K562 (cell line): Measurements from ENCODE around the gene CORIN. TPM values are rescaled to one million over a fixed set of nuclear protein-coding genes. Genes with fewer than 3 reads are reported as not detected.

Experiments
- ATAC-seq: fragments of 200-7000 bp; cut with Tn5 transposase; 3 replicates; pipeline ENCODE4 v1.9.1; 2020; ENCODE audit warnings: moderate library complexity
- BruUV-seq: library from RNA; stranded (reverse); fragments of 400-500 nt; replicated peaks from 2 replicates; lab custom pipeline; 2021; lab: Mats Ljungman, UMichigan
- CTCF ChIA-PET: fragments of 300-600 bp; formaldehyde crosslinking; extraction: SDS; loops from one replicate; lab custom pipeline; 2021; ENCODE audit warnings: low intra/inter-chr PET ratio; lab: Yijun Ruan, JAX
- POLR2A ChIA-PET: fragments of 300-600, 350-650 bp; sonication (Branson Sonifier 250); formaldehyde crosslinking; extraction: SDS; loops from one replicate; lab custom pipeline; 2021; ENCODE audit warnings: antibody characterized with exemption, inconsistent platforms; lab: Yijun Ruan, JAX
- DNase-seq, 4 experiments: peaks; one replicate each; pipeline versions ENCODE4 v3.0.0 to v3.0.0-alpha.2; 2011 to 2018; ENCODE audit warnings: low spot score in 3 of 4, mixed read lengths in 3 of 4; ENCODE audit errors: extremely low read depth in 1 of 4
- FAIRE-seq: peaks from 2 replicates; lab custom pipeline; 2011; peaks lifted over from hg19 to GRCh38; lab: Jason Lieb, UNC
- H2AFZ ChIP-seq: 2 replicates; pipeline ENCODE4 v1.6.0; 2011; ENCODE audit warnings: low read depth, low read length, control low read depth, inconsistent platforms
- H3K27ac ChIP-seq: fragments of 200-600 bp; 3 replicates; pipeline ENCODE4 v1.8.0; 2011; ENCODE audit warnings: low read depth, mild to moderate bottlenecking, control low read depth, inconsistent platforms, low read length, moderate library complexity, mixed read lengths; ENCODE audit errors: extremely low read depth
- H3K27me3 ChIP-seq, 2 experiments: fragments of 300-600 bp in 1 of 2; 2 replicates in 1 of 2; 3 replicates in 1 of 2; pipeline versions ENCODE4 v1.6.0 to v1.8.0; 2011; ENCODE audit warnings: inconsistent platforms in 2 of 2, low read length in 2 of 2, mild to moderate bottlenecking in 1 of 2, mixed read lengths in 1 of 2, moderate library complexity in 1 of 2; ENCODE audit not compliant: control insufficient read depth in 2 of 2, insufficient read depth in 2 of 2
- H3K36me3 ChIP-seq: fragments of 300-600 bp; 3 replicates; pipeline ENCODE4 v1.8.0; 2011; ENCODE audit warnings: mild to moderate bottlenecking, low read length, inconsistent platforms; ENCODE audit not compliant: control insufficient read depth, insufficient read depth
- H3K4me1 ChIP-seq, 2 experiments: fragments of 200-600 bp in 1 of 2; replicated peaks in 1 of 2; 2 replicates in 1 of 2; 3 replicates in 1 of 2; pipeline versions ENCODE4 v1.5.1 to v1.8.0; 2011; ENCODE audit warnings: inconsistent platforms in 2 of 2, low read length in 2 of 2, mild to moderate bottlenecking in 1 of 2, mixed read lengths in 1 of 2, moderate library complexity in 1 of 2; ENCODE audit not compliant: control insufficient read depth in 2 of 2, insufficient read depth in 2 of 2
- H3K4me2 ChIP-seq: 2 replicates; pipeline ENCODE4 v1.6.1; 2011; ENCODE audit warnings: low read length, control low read depth, inconsistent platforms, mixed read lengths; ENCODE audit not compliant: insufficient read depth
- H3K4me3 ChIP-seq: fragments of 200-600 bp; sonication (generic), shearing (Covaris generic); 2 replicates; pipeline ENCODE4 v1.5.1; 2016; ENCODE audit warnings: control low read depth, inconsistent platforms
- H3K79me2 ChIP-seq: fragments of 200-600 bp; 3 replicates; pipeline ENCODE4 v1.8.0; 2011; ENCODE audit warnings: low read length, inconsistent platforms; ENCODE audit not compliant: control insufficient read depth, insufficient read depth
- H3K9ac ChIP-seq, 2 experiments: 2 replicates each; pipeline versions ENCODE4 v1.6.0 to v1.6.1; 2011; ENCODE audit warnings: low read depth in 2 of 2, low read length in 2 of 2, control low read depth in 1 of 2, inconsistent platforms in 1 of 2, mild to moderate bottlenecking in 1 of 2, mixed read lengths in 1 of 2; ENCODE audit not compliant: insufficient read depth in 1 of 2
- H3K9me1 ChIP-seq: one replicate; pipeline ENCODE4 v1.6.0; 2011; ENCODE audit warnings: inconsistent platforms, mild to moderate bottlenecking, low read length, moderate library complexity; ENCODE audit not compliant: control insufficient read depth, insufficient read depth
- H3K9me3 ChIP-seq: replicated peaks from 2 replicates; pipeline ENCODE4 v1.5.1; 2011; ENCODE audit warnings: low read depth, low read length, inconsistent platforms; ENCODE audit not compliant: control insufficient read depth, insufficient read depth
- H4K20me1 ChIP-seq: replicated peaks from 2 replicates; pipeline ENCODE4 v1.6.1; 2011; ENCODE audit warnings: low read length, inconsistent platforms, mixed read lengths; ENCODE audit not compliant: control insufficient read depth, insufficient read depth
- KDM1A ChIP-seq, 2 experiments: fragments of 450-650 bp; IDR thresholded peaks; 2 replicates each; pipeline ENCODE4 v1.6.1; 2016; ENCODE audit warnings: mild to moderate bottlenecking in 2 of 2
- NCOA1 ChIP-seq: fragments of 450-650 bp; IDR thresholded peaks from 2 replicates; pipeline ENCODE4 v1.6.1; 2016; ENCODE audit warnings: low read depth
- PRPF4 ChIP-seq: fragments of 200-400 bp; formaldehyde crosslinking; IDR thresholded peaks from one replicate; pipeline ENCODE4 v1.6.1; 2017; ENCODE audit warnings: low read length, low read depth, mild to moderate bottlenecking; ENCODE audit not compliant: insufficient read depth, poor library complexity, severe bottlenecking
- RB1 ChIP-seq: fragments of 450-650 bp; IDR thresholded peaks from 2 replicates; pipeline ENCODE4 v1.6.1; 2017; ENCODE audit warnings: low read depth, mild to moderate bottlenecking
- SNIP1 ChIP-seq: fragments of 450-650 bp; IDR thresholded peaks from 2 replicates; pipeline ENCODE4 v1.7.1; 2017; ENCODE audit warnings: low read depth, mild to moderate bottlenecking
- SRSF1 ChIP-seq: fragments of 200-400 bp; formaldehyde crosslinking; IDR thresholded peaks from 2 replicates; pipeline ENCODE4 v1.6.1; 2017; ENCODE audit warnings: mild to moderate bottlenecking, low read depth, low read length, moderate library complexity
- TAF9B ChIP-seq: fragments of 450-650 bp; IDR thresholded peaks from 2 replicates; pipeline ENCODE4 v1.6.1; 2018; ENCODE audit warnings: mild to moderate bottlenecking; ENCODE audit not compliant: partially characterized antibody
- TRIM25 ChIP-seq: fragments of 450-650 bp; IDR thresholded peaks from 2 replicates; pipeline ENCODE4 v1.7.0; 2016; ENCODE audit warnings: borderline replicate concordance
- XRCC3 ChIP-seq: fragments of 450-650 bp; IDR thresholded peaks from 2 replicates; pipeline ENCODE4 v1.6.1; 2017; ENCODE audit warnings: mild to moderate bottlenecking, moderate library complexity
- ZNF124 ChIP-seq: sonication (generic); formaldehyde crosslinking; IDR thresholded peaks from 2 replicates; pipeline ENCODE4 v1.8.1; 2022; ENCODE audit warnings: missing genetic modification reagents
- ZNF592 ChIP-seq: fragments of 450-650 bp; IDR thresholded peaks from 2 replicates; pipeline ENCODE4 v1.6.1; 2017; ENCODE audit warnings: antibody characterized with exemption, mild to moderate bottlenecking
- ZNF79 ChIP-seq: fragments of 250-450 bp; sonication (Bioruptor Pico); IDR thresholded peaks from 2 replicates; pipeline ENCODE4 v1.4.0; 2020; ENCODE audit warnings: low read depth, mild to moderate bottlenecking, moderate library complexity
- ZSCAN32 ChIP-seq: fragments of 450-650 bp; formaldehyde crosslinking; IDR thresholded peaks from 2 replicates; pipeline ENCODE4 v1.4.0; 2020; ENCODE audit warnings: mild to moderate bottlenecking, moderate library complexity
- WGBS: fragments of 100-300 bp; shearing (Covaris generic); methylation state at CpG from one replicate; pipeline ENCODE4 v1.1.6; 2016; ENCODE audit warnings: low coverage, mixed read lengths; ENCODE audit not compliant: insufficient coverage; ENCODE audit errors: missing lambda C conversion rate; 5-methylcytosine and 5-hydroxymethylcytosine counted together
- in situ Hi-C: fragments of 300-500 bp; cut with MboI; formaldehyde crosslinking; loops from 4 replicates; pipeline ENCODE4 v1.15.0; 2018; ENCODE audit warnings: inconsistent platforms, mixed read lengths
- intact Hi-C: fragments of 100-400 bp; cut with micrococcal nuclease; formaldehyde crosslinking; loops from 2 replicates; pipeline ENCODE4 v1.14.2; 2022
- polyA plus RNA-seq, 8 experiments: library from polyadenylated mRNA; depleted of rRNA in 4 of 8; stranded (reverse) in 5 of 8; unstranded in 3 of 8; fragments of >200 nt; fragmentation: Nextera tagmentation in 2 of 8; fragmentation: Illumina TruSeq in 1 of 8; extraction: Ambion mirVana in 2 of 8; extraction: Trizol in 1 of 8; gene quantifications; 2 replicates each; pipeline versions ENCODE4 v1.2.1 to v1.2.3, GENCODE V29; 2011 to 2014; ENCODE audit warnings: inconsistent platforms in 1 of 8, missing spikeins in 1 of 8
- total RNA-seq, 7 experiments: library from RNA; depleted of rRNA in 6 of 7; stranded (reverse); fragments of >200 nt in 6 of 7; fragmentation: Illumina TruSeq in 2 of 7; extraction: Trizol in 2 of 7; gene quantifications; 2 replicates each; pipeline versions ENCODE4 v1.2.1 to v1.2.3, GENCODE V29; 2011 to 2021; ENCODE audit warnings: low replicate concordance in 1 of 7
- TF ChIP-seq, protein P1 (sequence below): sonication (generic); formaldehyde crosslinking; IDR thresholded peaks from 2 replicates; pipeline ENCODE4 v1.8.0; 2022; ENCODE audit warnings: mild to moderate bottlenecking, missing genetic modification reagents

The CORIN gene
- total and polyA plus RNA-seq, 9 of the 15 experiments (the other 6 are each of a cell fraction or from before 2014, with no cell fraction given) = 0.04 to 0.31 (median 0.08) TPM; not detected in 4

DNA sequence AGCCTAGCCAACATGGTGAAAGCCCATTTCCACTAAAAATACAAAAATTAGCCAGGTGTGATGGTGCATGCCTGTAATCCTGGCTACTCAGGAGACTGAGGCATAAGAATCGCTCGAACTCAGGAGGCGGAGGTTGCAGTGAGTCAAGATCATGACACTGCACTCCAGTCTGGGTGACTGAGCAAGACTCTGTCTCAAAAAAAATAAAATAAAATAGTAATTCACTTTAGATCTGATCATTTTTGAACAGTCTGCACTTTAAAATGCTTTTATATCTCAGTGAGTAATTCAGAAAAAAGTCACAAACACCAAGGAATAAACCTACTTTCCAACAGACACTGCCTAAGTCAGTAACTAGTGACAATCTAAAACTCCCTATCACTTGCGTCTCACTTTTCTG, 25.6 kb upstream of the CORIN start:
- ATAC-seq (no peak), FAIRE-seq (no peak), DNase-seq (no peak)
- Histone ChIP-seq H3K4me2 (no peak overlapping the region), H3K79me2 (no peaks in the 10 kb centered on the region), H4K20me1 (no peaks in the 10 kb centered on the region), H3K4me3 (no peak overlapping the region), H3K4me1 (no peaks in the 10 kb centered on the region), H2AFZ (no peak overlapping the region), H3K9me3 (no peaks in the 10 kb centered on the region), H3K27ac (no peak overlapping the region), H3K9ac (no peak overlapping the region), H3K9me1 (no peaks in the 10 kb centered on the region), H3K27me3 (no peaks in the 10 kb centered on the region), H3K36me3 (peaks cover 22% of the 10 kb centered on the region; the same call in 2 of the 3 replicates)
- WGBS = 91% methylated on average over 4 of the region's 4 CpGs
- intact Hi-C loops = no loop called here
- in situ Hi-C loops = no loop called here
- no TSS peak for BruUV-seq
- ChIA-PET POLR2A (no interaction called here), CTCF (interaction anchor here (0.6 kb wide), 1 partner anchor 40 kb away, joined by 5 read pairs; no protein-coding TSS in a partner anchor)
- no peak for TF ChIP-seq TRIM25
- no peak for TF ChIP-seq SRSF1
- TF ChIP-seq ZSCAN32 (CRISPR knock-in tag) = no peak
- TF ChIP-seq, protein P1, sequence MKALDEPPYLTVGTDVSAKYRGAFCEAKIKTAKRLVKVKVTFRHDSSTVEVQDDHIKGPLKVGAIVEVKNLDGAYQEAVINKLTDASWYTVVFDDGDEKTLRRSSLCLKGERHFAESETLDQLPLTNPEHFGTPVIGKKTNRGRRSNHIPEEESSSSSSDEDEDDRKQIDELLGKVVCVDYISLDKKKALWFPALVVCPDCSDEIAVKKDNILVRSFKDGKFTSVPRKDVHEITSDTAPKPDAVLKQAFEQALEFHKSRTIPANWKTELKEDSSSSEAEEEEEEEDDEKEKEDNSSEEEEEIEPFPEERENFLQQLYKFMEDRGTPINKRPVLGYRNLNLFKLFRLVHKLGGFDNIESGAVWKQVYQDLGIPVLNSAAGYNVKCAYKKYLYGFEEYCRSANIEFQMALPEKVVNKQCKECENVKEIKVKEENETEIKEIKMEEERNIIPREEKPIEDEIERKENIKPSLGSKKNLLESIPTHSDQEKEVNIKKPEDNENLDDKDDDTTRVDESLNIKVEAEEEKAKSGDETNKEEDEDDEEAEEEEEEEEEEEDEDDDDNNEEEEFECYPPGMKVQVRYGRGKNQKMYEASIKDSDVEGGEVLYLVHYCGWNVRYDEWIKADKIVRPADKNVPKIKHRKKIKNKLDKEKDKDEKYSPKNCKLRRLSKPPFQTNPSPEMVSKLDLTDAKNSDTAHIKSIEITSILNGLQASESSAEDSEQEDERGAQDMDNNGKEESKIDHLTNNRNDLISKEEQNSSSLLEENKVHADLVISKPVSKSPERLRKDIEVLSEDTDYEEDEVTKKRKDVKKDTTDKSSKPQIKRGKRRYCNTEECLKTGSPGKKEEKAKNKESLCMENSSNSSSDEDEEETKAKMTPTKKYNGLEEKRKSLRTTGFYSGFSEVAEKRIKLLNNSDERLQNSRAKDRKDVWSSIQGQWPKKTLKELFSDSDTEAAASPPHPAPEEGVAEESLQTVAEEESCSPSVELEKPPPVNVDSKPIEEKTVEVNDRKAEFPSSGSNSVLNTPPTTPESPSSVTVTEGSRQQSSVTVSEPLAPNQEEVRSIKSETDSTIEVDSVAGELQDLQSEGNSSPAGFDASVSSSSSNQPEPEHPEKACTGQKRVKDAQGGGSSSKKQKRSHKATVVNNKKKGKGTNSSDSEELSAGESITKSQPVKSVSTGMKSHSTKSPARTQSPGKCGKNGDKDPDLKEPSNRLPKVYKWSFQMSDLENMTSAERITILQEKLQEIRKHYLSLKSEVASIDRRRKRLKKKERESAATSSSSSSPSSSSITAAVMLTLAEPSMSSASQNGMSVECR (CRISPR knock-in tag) = no peak
- no peak for TF ChIP-seq PRPF4
- no peak for TF ChIP-seq KDM1A (IDR thresholded peaks at IDR 0.05)
- no peak for TF ChIP-seq NCOA1
- TF ChIP-seq RB1 = no peak
- no peak for TF ChIP-seq ZNF79 (CRISPR knock-in tag)
- TF ChIP-seq SNIP1 = no peak
- no peak for TF ChIP-seq XRCC3
- no peak for TF ChIP-seq ZNF124 (CRISPR knock-in tag)
- no peak for TF ChIP-seq ZNF592
- TF ChIP-seq TAF9B = no peak
